Measurements from ENCODE around the gene ALX4. TPM values are rescaled to one million over a fixed set of nuclear protein-coding genes. Genes with fewer than 3 reads are reported as not detected.

The ALX4 gene
- total RNA-seq, 2 experiments from 2014 or later: not detected

DNA sequence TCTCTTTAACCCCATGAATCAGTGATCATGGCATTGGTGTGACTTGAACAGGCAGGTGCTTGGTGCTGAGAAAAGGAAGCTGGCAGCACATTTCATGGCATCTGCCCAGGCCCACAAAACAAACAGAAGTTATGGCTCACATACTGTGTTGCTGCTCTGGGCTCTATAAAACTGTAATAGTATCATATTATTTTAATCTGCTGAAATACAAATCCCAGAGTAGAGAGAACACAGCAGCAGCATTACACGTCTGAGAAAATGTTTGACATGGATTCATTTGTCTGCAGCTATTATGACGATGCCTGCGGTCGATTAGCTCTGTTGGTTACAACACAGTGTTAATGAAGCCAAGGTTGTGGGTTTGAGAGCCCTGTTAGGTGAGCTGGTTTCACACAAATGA lies 80.8 kb downstream of the ALX4 start:
- Histone ChIP-seq H3K4me1 (ENCODE audit: insufficient read depth, low read length) (peaks cover 10% of the 10 kb centered on the region), H3K27me3 (ENCODE audit: control insufficient read depth in 1 of 2, insufficient read depth in 2 of 2, low read length in 2 of 2) (no peaks in the 10 kb centered on the region), H3K9me3 (ENCODE audit: control insufficient read depth in 1 of 2, insufficient read depth in 1 of 2, low read length in 2 of 2) (no peaks in the 10 kb centered on the region), H3K36me3 (ENCODE audit: insufficient read depth, low read length) (no peaks in the 10 kb centered on the region), H3K27ac (ENCODE audit: low read depth in 1 of 2, low read length in 2 of 2) (no peak overlapping the region), H3K4me3 (ENCODE audit: low read length) (no peak overlapping the region)
- no peaks in the 10 kb centered on the region for H3K27me3 Mint-ChIP-seq
- H3K36me3 Mint-ChIP-seq (ENCODE audit: low read depth): peaks cover 51% of the 10 kb centered on the region
- H3K4me1 Mint-ChIP-seq (ENCODE audit: low read depth): peaks cover 17% of the 10 kb centered on the region
- no peaks in the 10 kb centered on the region for H3K9me3 Mint-ChIP-seq
- intact Hi-C loops (cut with DNase I, micrococcal nuclease): no loop called here
- no peak overlapping the region for H3K4me3 Mint-ChIP-seq
- ChIA-PET CTCF (no interaction called here), POLR2A (no interaction called here)
- DNase-seq: no peak
- H3K27ac Mint-ChIP-seq: no peak overlapping the region
- no peak for ATAC-seq (ENCODE audit: poor library complexity)
- TF ChIP-seq CTCF (IDR thresholded peaks at IDR 0.05): no peak

DNA sequence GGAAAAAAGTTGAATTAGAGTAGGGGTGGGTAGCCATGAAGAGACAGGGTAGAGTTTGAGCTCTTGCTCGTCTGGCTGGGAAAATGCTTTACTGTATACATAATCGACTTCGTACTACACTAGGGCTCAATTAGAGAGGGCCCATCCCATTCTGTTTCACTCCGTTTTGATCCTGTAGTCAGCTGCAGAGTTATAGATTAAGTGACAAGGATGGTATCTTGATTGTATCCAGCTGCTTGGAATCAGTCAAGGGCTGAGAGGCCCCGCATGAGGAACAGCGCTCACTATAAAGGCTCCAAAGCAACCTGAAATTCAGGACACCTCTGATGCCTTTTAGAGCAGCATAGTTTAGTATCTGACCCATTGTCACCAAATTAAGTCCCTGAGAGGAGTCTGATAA lies 81.6 kb downstream of the ALX4 start:
- TF ChIP-seq CTCF (IDR thresholded peaks at IDR 0.05): no peak

DNA sequence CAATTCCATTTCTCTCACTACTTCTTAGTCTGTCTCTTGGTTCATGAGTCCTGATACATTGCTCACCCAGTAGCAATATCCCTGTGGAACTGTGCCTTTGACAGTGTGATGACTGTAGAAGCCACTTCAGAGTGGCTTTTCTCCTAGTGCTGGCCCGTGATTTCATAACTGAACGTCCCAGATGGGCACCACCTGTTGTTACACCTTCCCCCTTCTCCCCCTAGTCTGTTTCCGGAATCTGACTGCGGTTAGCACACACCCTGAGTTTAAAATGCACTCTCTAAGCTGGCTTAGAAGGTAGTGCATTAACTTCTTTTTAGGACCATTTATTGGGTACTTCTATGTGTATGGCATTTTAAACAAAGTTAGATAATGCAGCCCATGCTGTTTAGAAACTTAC lies 83.0 kb downstream of the ALX4 start:
- CTCF ChIA-PET: no interaction called here

More for the DNA sequence above, 81.6 kb downstream of the ALX4 start:
- Mint-ChIP-seq H3K4me3 (no peak overlapping the region), H3K9me3 (no peaks in the 10 kb centered on the region), H3K27ac (no peak overlapping the region), H3K36me3 (ENCODE audit: low read depth) (peaks cover 45% of the 10 kb centered on the region), H3K27me3 (no peaks in the 10 kb centered on the region), H3K4me1 (ENCODE audit: low read depth) (peaks cover 17% of the 10 kb centered on the region)
- intact Hi-C loops (cut with DNase I, micrococcal nuclease): no loop called here
- Histone ChIP-seq H3K27me3 (ENCODE audit: control insufficient read depth in 1 of 2, insufficient read depth in 2 of 2, low read length in 2 of 2) (no peaks in the 10 kb centered on the region), H3K9me3 (ENCODE audit: control insufficient read depth in 1 of 2, insufficient read depth in 1 of 2, low read length in 2 of 2) (no peaks in the 10 kb centered on the region), H3K4me3 (ENCODE audit: low read length) (no peak overlapping the region), H3K27ac (ENCODE audit: low read depth in 1 of 2, low read length in 2 of 2) (no peak overlapping the region), H3K4me1 (ENCODE audit: insufficient read depth, low read length) (peaks cover 10% of the 10 kb centered on the region), H3K36me3 (ENCODE audit: insufficient read depth, low read length) (no peaks in the 10 kb centered on the region)
- DNase-seq (no peak), ATAC-seq (ENCODE audit: poor library complexity) (no peak)
- ChIA-PET POLR2A (no interaction called here), CTCF (no interaction called here)

More for the DNA sequence above, 83.0 kb downstream of the ALX4 start:
- H3K9me3 Mint-ChIP-seq: no peaks in the 10 kb centered on the region
- ATAC-seq (ENCODE audit: poor library complexity) (no peak), DNase-seq (peak in 1 of 14 experiments; percentile 4)
- H3K27me3 ChIP-seq (ENCODE audit: control insufficient read depth in 1 of 2, insufficient read depth in 2 of 2, low read length in 2 of 2): no peaks in the 10 kb centered on the region
- no peak overlapping the region for H3K4me3 Mint-ChIP-seq
- no peak for TF ChIP-seq CTCF (IDR thresholded peaks at IDR 0.05)
- no peak overlapping the region for H3K27ac Mint-ChIP-seq
- H3K36me3 Mint-ChIP-seq (ENCODE audit: low read depth): peaks cover 43% of the 10 kb centered on the region
- no peak overlapping the region for H3K4me3 ChIP-seq (ENCODE audit: low read length)
- H3K27ac ChIP-seq (ENCODE audit: low read depth in 1 of 2, low read length in 2 of 2): no peak overlapping the region
- H3K36me3 ChIP-seq (ENCODE audit: insufficient read depth, low read length): no peaks in the 10 kb centered on the region
- no peaks in the 10 kb centered on the region for H3K9me3 ChIP-seq (ENCODE audit: control insufficient read depth in 1 of 2, insufficient read depth in 1 of 2, low read length in 2 of 2)
- POLR2A ChIA-PET: no interaction called here
- no peaks in the 10 kb centered on the region for H3K27me3 Mint-ChIP-seq
- intact Hi-C loops (cut with DNase I, micrococcal nuclease): no loop called here
- H3K4me1 Mint-ChIP-seq (ENCODE audit: low read depth): peaks cover 17% of the 10 kb centered on the region
- peaks cover 10% of the 10 kb centered on the region for H3K4me1 ChIP-seq (ENCODE audit: insufficient read depth, low read length)

Data from CD4-positive, alpha-beta T cell (primary cell).